RWPE2 (cell line): ENCODE data around the gene SMARCA5.

Experiments
- ATAC-seq: fragments of 200-7000 bp; cut with Tn5 transposase; 3 replicates; pipeline ENCODE4 v1.9.1; 2021; ENCODE audit warnings: low read depth
- DNase-seq: peaks from one replicate; pipeline ENCODE4 v3.0.0-alpha.2; 2020; ENCODE audit warnings: low spot score
- H3K27ac ChIP-seq: fragments of 450-650 bp; 2 replicates; pipeline ENCODE4 v1.5.1; 2017; ENCODE audit warnings: mild to moderate bottlenecking; ENCODE audit not compliant: poor library complexity, severe bottlenecking
- H3K27me3 ChIP-seq: fragments of 250-450 bp; sonication (Bioruptor Pico); 2 replicates; pipeline ENCODE4 v1.5.1; 2021; ENCODE audit warnings: mild to moderate bottlenecking, moderate library complexity; ENCODE audit not compliant: insufficient read depth, poor library complexity, severe bottlenecking
- H3K36me3 ChIP-seq: fragments of 250-450 bp; sonication (Bioruptor Pico); 2 replicates; pipeline ENCODE4 v1.5.1; 2020; ENCODE audit warnings: low read depth, mild to moderate bottlenecking, moderate library complexity
- H3K4me1 ChIP-seq: fragments of 250-450 bp; sonication (Bioruptor Pico); 2 replicates; pipeline ENCODE4 v1.5.1; 2021; ENCODE audit warnings: mild to moderate bottlenecking, moderate library complexity; ENCODE audit not compliant: insufficient read depth, poor library complexity, severe bottlenecking
- H3K4me3 ChIP-seq: fragments of 250-450 bp; sonication (Bioruptor Pico); 2 replicates; pipeline ENCODE4 v1.5.1; 2021; ENCODE audit warnings: mild to moderate bottlenecking, moderate library complexity; ENCODE audit not compliant: severe bottlenecking
- H3K9me3 ChIP-seq: fragments of 250-450 bp; sonication (Bioruptor Pico); 2 replicates; pipeline ENCODE4 v1.5.1; 2021; ENCODE audit warnings: mild to moderate bottlenecking, moderate library complexity; ENCODE audit not compliant: severe bottlenecking
- CTCF ChIP-seq: fragments of 450-650 bp; IDR thresholded peaks from one replicate; pipeline ENCODE4 v1.5.1; 2017; ENCODE audit warnings: mild to moderate bottlenecking, moderate library complexity; ENCODE audit not compliant: poor library complexity, severe bottlenecking

SMARCA5 gene

GRCh38 chr4:143531380-143531779, 17.9 kb downstream of the SMARCA5 start:
- H3K4me1 ChIP-seq: peaks cover 9% of the 10 kb centered on the region
- no peak overlapping the region for H3K27ac ChIP-seq
- DNase-seq (no peak), ATAC-seq (0 out of 3 replicates have a peak, but pooled peaks have one; percentile 35)
- TF ChIP-seq CTCF: peak; percentile 58
- H3K27me3 ChIP-seq: no peaks in the 10 kb centered on the region
- H3K4me3 ChIP-seq: no peak overlapping the region
- H3K36me3 ChIP-seq: peaks cover 98% of the 10 kb centered on the region
- no peaks in the 10 kb centered on the region for H3K9me3 ChIP-seq

- Histone ChIP-seq H3K36me3 (peaks cover 98% of the 10 kb centered on the region), H3K4me3 (no peak overlapping the region), H3K9me3 (no peaks in the 10 kb centered on the region), H3K27ac (no peak overlapping the region), H3K27me3 (no peaks in the 10 kb centered on the region), H3K4me1 (peaks cover 9% of the 10 kb centered on the region)
- DNase-seq (no peak), ATAC-seq (no peak)
- TF ChIP-seq CTCF: no peak
Observed at GRCh38 chr4:143531788-143532491, 18.4 kb downstream of the SMARCA5 start.

DNA sequence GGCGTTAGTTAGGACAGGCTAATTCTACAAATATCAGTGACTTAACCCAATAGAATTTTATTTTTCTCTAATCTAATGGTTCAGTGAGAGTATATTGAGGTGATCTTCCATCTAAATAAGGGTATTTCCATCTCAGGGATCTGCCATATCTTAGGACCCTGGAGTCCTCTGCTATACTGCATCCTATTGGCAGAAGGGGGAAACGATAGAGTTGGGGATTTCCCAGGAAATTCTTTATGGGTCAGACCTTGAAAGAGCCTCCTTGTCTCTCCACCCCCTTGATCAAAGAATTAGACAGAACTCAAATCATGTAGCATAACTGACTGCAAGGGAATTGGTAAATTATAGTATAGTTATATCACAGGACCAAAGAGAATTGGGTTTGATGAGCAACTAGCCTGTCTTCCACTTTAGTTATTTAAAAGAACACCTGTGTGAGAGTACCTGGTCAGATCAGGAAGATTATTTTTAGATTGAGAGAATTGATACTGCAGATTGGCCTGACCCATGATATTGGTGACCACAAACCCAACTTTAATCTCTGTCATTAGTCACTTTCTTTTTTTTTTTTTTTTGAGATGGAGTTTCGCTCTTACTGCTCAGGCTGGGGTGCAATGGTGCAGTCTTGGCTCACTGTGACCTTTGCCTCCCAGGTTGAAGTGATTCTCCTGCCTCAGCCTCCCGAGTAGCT, 25.6 kb downstream of the SMARCA5 start:
- no peak for TF ChIP-seq CTCF
- ATAC-seq: no peak
- Histone ChIP-seq H3K27ac (no peak overlapping the region), H3K4me1 (no peaks in the 10 kb centered on the region), H3K4me3 (no peak overlapping the region), H3K36me3 (peaks cover 98% of the 10 kb centered on the region), H3K9me3 (no peaks in the 10 kb centered on the region), H3K27me3 (no peaks in the 10 kb centered on the region)
- DNase-seq: no peak

DNA sequence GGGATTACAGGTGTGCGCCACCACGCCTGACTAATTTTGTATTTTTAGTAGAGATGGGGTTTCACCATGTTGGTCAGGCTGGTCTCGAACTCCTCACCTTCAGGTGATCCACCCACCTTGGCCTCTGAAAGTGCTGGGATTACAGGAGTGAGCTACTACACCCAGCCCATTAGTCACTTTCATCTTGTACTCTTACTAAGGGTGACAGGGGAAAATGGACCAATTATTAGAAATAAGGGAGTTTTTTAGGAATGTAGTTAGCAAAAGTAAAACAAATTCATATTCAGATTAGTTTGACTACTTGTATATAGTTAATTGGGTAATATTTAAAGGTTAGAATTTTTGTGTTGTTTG, 26.1 kb downstream of the SMARCA5 start:
- Histone ChIP-seq H3K4me3 (no peak overlapping the region), H3K27me3 (no peaks in the 10 kb centered on the region), H3K4me1 (no peaks in the 10 kb centered on the region), H3K36me3 (peaks cover 98% of the 10 kb centered on the region), H3K27ac (no peak overlapping the region), H3K9me3 (no peaks in the 10 kb centered on the region)
- no peak for TF ChIP-seq CTCF
- DNase-seq (no peak), ATAC-seq (no peak)

DNA sequence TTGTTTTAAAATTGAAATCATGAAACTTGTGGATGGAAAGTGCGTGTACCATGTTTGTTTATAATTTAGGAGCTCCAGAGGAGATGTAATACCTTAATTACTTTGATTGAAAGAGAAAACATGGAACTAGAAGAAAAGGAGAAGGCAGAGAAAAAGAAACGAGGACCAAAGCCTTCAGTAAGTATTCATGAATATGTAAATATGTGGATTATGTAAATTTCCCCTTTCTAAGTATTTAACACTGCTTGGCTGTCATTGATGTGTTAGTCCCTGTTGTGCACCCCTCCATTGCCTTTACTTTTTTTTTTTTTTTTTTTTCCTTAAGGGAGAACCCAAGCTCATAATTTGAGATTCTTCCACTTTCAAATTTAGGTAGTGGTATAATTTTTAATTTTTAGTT, 36.4 kb downstream of the SMARCA5 start:
- Histone ChIP-seq H3K36me3 (peaks cover 98% of the 10 kb centered on the region), H3K4me3 (no peak overlapping the region), H3K27ac (no peak overlapping the region), H3K4me1 (no peaks in the 10 kb centered on the region), H3K27me3 (no peaks in the 10 kb centered on the region), H3K9me3 (no peaks in the 10 kb centered on the region)
- ATAC-seq: no peak
- DNase-seq: no peak
- TF ChIP-seq CTCF: no peak
